HG02623 (cell line): ENCODE data around the gene TCF4.

ENCODE experiments used
- ATAC-seq: cut with Tn5 transposase; IDR thresholded peaks from one replicate; pipeline ENCODE4 v1.9.1; 2021; ENCODE audit warnings: moderate library complexity; ENCODE audit not compliant: unreplicated experiment

The TCF4 gene

GRCh38 chr18:55446996-55447671, 140.9 kb downstream of the TCF4 start:
- no peak for ATAC-seq

GRCh38 chr18:55444536-55444935, 143.5 kb downstream of the TCF4 start:
- no peak for ATAC-seq

GRCh38 chr18:55443776-55444175, 144.2 kb downstream of the TCF4 start:
- no peak for ATAC-seq

GRCh38 chr18:55442561-55442960, 145.4 kb downstream of the TCF4 start:
- no peak for ATAC-seq

- ATAC-seq, result no peak
Measured at GRCh38 chr18:55440988-55441387, 147.0 kb downstream of the TCF4 start.

GRCh38 chr18:55439056-55439455, 148.9 kb downstream of the TCF4 start:
- ATAC-seq, result no peak

- no peak for ATAC-seq
Measured at GRCh38 chr18:55435592-55435991, 152.4 kb downstream of the TCF4 start.

- no peak for ATAC-seq
Measured at GRCh38 chr18:55433648-55434047, 154.3 kb downstream of the TCF4 start.

GRCh38 chr18:55433140-55433539, 154.9 kb downstream of the TCF4 start:
- ATAC-seq, result no peak

- no peak for ATAC-seq
Measured at GRCh38 chr18:55432307-55433040, 155.5 kb downstream of the TCF4 start.

- no peak for ATAC-seq
Measured at GRCh38 chr18:55430026-55430425, 158.0 kb downstream of the TCF4 start.

GRCh38 chr18:55427951-55428350, 160.0 kb downstream of the TCF4 start:
- ATAC-seq, result no peak

- ATAC-seq, result no peak
Measured at GRCh38 chr18:55425698-55426097, 162.3 kb downstream of the TCF4 start.

GRCh38 chr18:55422456-55423180, 165.4 kb downstream of the TCF4 start:
- no peak for ATAC-seq

GRCh38 chr18:55421615-55422419, 166.2 kb downstream of the TCF4 start:
- no peak for ATAC-seq

GRCh38 chr18:55421308-55421614, 166.7 kb downstream of the TCF4 start:
- ATAC-seq, result no peak

GRCh38 chr18:55420665-55421307, 167.2 kb downstream of the TCF4 start:
- ATAC-seq, result no peak

GRCh38 chr18:55419947-55420664, 167.9 kb downstream of the TCF4 start:
- no peak for ATAC-seq

- ATAC-seq, result no peak
Measured at GRCh38 chr18:55419132-55419946, 168.7 kb downstream of the TCF4 start.
